CD4-positive, alpha-beta T cell treated with Interleukin-4 for 4 hours (primary cell): ENCODE measurements around the gene TOP1.
A peak's percentile ranks its signal among the peaks of the same experiment; 100 is the strongest.
"Not testable (repeated sequence)": the region's sequence is repeated elsewhere in the genome, so short reads cannot be mapped to it uniquely, and the experiment has no call there.

ENCODE experiments used
- DNase-seq: peaks from one replicate; pipeline ENCODE4 v3.0.0-alpha.2; 2020

Gene TOP1

GRCh38 chr20:41095110-41095969 is 66.7 kb downstream of the TOP1 start:
- DNase-seq, result peak; percentile 70

DNA sequence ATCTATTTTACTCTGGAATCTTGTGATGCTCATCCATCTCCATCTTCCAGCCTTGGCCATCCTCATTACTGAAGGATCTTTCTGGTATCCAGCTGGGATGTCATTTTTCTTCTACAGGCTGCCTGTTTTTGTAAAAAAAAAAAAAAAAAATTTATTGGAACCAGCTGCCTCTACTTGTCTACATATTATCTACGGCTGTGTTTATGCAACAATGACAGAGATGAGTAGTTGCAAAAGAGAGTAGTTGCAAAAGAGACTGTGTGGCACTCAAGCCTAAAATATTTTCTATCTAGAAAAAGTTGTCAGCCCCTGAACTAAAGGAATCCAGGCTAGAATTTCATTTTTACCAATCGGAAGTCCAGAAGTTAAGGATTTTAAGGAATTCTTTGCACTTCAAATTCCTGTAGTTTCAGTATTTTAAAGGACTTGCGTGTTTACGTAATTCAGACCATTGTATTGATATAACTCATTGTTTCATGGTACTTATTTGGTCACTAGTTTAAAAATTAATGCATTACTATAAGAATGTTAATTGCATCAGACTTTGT is 70.2 kb downstream of the TOP1 start:
- DNase-seq, result no peak

GRCh38 chr20:41100001-41100480 is 71.4 kb downstream of the TOP1 start:
- no peak for DNase-seq

DNA sequence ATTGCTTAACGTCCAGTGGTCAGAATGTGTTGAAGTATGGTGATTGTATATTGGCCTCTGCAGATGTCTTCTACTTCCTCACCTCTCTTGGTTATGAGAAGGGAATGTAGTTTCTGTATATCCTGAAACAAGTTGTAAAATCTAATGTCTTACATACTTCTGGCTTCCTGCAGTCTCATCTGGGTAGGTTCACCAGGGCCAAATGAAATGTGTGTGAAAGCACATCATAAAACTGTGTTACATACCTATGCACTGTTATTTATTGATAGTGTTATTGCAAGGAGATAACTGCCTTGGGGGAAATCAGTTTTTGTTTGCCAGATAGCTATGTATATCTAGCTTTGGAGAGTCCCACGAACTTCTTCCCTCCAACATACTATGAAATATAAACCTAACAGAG is 73.0 kb downstream of the TOP1 start:
- DNase-seq, result no peak

- DNase-seq, result no peak
Observed at GRCh38 chr20:41108531-41108930, 79.9 kb downstream of the TOP1 start.

GRCh38 chr20:41110012-41110411 is 81.4 kb downstream of the TOP1 start:
- no peak for DNase-seq

GRCh38 chr20:41110930-41111577 is 82.4 kb downstream of the TOP1 start:
- no peak for DNase-seq

GRCh38 chr20:41111578-41111951 is 82.9 kb downstream of the TOP1 start:
- DNase-seq, result no peak

GRCh38 chr20:41116282-41116956 is 87.8 kb downstream of the TOP1 start:
- DNase-seq, result no peak

- DNase-seq, result not testable (repeated sequence)
Observed at GRCh38 chr20:41118159-41118558, 89.5 kb downstream of the TOP1 start.

GRCh38 chr20:41118632-41119031 is 90.0 kb downstream of the TOP1 start:
- DNase-seq, result no peak

- DNase-seq, result no peak
Observed at GRCh38 chr20:41119614-41120561, 91.3 kb downstream of the TOP1 start.

GRCh38 chr20:41121399-41121798 is 92.8 kb downstream of the TOP1 start:
- DNase-seq, result no peak

DNA sequence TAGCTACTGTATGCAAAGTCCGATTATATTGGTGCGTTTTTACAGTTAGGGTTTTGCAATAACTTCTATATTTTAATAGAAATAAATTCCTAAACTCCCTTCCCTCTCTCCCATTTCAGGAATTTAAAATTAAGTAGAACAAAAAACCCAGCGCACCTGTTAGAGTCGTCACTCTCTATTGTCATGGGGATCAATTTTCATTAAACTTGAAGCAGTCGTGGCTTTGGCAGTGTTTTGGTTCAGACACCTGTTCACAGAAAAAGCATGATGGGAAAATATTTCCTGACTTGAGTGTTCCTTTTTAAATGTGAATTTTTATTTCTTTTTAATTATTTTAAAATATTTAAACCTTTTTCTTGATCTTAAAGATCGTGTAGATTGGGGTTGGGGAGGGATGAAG is 95.0 kb downstream of the TOP1 start:
- DNase-seq, result no peak

DNA sequence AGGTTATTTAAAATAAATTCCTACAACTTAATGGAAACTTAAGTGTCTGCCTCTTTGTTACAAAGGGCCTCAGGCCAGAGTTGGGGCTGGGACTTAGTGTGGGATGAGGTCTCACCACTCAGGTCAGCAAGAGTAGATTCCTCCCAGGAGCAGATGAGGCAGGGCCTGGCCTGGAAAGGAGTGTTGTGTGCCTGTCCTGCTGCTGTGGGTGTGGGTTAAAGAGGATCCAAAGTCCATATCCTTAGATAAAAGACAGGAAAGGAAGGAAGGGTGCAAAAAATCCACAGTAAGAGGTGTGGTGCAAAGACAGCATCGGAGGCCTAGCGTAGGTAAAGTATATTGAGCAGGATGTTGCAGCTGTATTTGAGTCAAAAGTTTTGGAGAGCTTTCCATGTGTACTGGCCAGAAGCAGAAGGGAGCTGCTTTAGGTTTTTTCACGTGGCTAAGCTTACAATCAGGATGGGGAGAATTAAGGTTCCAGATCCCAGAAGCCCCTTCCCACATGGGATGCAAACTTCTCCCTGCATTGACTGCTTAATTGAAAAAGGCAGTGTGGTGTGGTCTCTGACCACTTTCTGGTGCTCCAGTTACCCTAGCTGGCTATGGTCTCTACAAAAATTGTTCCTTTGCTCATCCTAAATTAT is 96.0 kb downstream of the TOP1 start:
- DNase-seq, result no peak

DNA sequence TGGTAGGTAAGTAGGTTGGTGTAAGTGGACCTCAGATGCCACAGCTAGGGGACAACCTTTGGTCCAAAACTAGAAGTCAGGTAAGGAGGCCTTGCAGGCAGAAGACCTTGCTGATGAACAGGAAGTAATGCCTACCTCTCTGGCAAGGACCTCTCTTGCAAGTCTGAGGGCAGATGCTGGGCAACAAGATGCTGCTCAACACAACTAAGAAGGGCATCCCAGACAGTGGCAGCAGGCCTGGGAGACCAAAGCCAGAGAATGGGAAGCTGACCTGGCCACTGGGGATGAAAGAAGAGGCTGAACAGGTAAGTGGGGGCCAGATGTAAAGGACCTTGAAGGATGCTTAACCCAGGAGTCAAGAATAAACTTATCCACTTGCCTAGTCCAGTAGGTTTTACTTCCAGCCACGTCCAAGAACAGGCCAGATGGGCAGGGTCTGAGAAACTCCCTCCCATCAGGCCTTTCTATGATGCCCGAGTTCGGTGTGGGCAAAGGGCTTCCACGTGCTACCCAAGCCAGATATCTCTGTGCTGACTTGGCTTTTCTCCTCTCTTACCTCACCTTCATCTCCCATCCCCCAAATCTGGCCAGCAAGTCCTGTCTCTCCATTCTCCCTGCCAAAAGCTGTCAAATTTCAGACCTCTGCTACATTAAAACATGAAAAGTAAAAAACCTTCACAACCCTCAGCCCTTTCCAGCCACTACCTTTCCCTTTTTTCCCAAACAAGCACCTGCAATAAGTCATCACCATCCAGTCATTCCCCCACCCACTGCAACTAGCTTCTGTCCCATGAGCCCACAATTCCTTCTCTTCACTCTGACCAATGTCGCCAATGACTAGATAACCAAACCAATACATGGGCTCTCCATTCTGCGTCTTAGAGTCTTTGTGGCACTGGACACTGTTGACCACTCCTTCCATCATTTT is 97.2 kb downstream of the TOP1 start:
- DNase-seq, result no peak

DNA sequence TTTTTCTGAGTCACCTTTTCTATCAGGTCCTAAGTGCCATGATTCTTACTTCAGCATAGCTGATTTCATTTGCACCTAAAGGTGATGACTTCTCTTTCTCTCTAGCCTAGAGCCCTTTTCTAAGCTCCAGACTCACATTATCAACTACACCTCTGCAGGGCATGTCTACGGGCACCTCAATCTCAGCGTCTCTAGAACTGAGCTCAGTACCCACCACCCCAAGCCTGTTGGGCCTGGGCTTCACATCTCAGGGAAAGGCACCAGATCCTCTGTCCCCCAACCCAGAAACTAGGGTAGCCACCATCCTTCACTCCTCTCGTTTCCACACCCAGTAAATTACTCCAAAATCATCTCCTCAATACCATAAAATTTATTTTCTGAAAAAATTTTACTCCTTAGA is 98.1 kb downstream of the TOP1 start:
- no peak for DNase-seq

- DNase-seq, result not testable (repeated sequence)
Observed at GRCh38 chr20:41128317-41128716, 99.7 kb downstream of the TOP1 start.

GRCh38 chr20:41131594-41132387 is 103.2 kb downstream of the TOP1 start:
- DNase-seq, result no peak

DNA sequence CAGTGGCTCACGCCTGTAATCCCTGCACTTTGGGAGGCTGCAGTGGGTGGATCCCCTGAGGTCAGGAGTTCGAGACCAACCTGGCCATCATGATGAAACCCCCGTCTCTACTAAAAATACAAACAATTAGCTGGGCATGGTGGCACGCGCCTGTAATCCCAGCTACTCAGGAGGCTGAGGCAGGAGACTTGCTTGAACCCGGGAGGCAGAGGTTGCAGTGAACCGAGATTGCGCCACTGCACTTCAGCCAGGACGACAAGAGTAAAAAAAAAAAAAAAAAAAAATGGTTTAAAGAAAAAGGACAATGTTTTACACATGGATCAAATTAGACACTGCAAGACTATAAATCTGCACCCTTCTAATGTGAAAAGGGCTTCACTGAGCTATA is 103.8 kb downstream of the TOP1 start:
- DNase-seq, result not testable (repeated sequence)
